Measurements from ENCODE around the gene HOMER3.

Gene HOMER3

GRCh38 chr19:18879579-18880373 lies 61.2 kb downstream of the HOMER3 start:
- DNase-seq (ENCODE audit: low read depth, low spot score) = peak; percentile 90
